ENCODE results near the gene ZFYVE28. TPM values are rescaled to one million over a fixed set of nuclear protein-coding genes. Genes with fewer than 3 reads are reported as not detected.

Gene ZFYVE28
- total RNA-seq, 2 donors from 2014 or later: 29.6 to 31.6 TPM

GRCh38 chr4:2390784-2391421 is 27.5 kb downstream of the ZFYVE28 start:
- no peak overlapping the region for H3K27ac ChIP-seq
- H3K4me1 ChIP-seq: no peaks in the 10 kb centered on the region
- intact Hi-C loops (cut with DNase I): no loop called here
- H3K9ac ChIP-seq (ENCODE audit: low read depth in 2 of 2, low read length in 2 of 2): no peak overlapping the region
- no peak for DNase-seq
- H3K36me3 ChIP-seq: no peaks in the 10 kb centered on the region
- H3K4me3 ChIP-seq: no peak overlapping the region
- no peaks in the 10 kb centered on the region for H3K27me3 ChIP-seq
- no peaks in the 10 kb centered on the region for H3K9me3 ChIP-seq
- no peak for TF ChIP-seq CTCF (IDR thresholded peaks at IDR 0.05)

- intact Hi-C loops (cut with DNase I): no loop called here
- H3K9me3 ChIP-seq: no peaks in the 10 kb centered on the region
- DNase-seq: no peak
- H3K27ac ChIP-seq: no peak overlapping the region
- TF ChIP-seq CTCF (IDR thresholded peaks at IDR 0.05): no peak
- H3K4me1 ChIP-seq: no peaks in the 10 kb centered on the region
- H3K4me3 ChIP-seq: no peak overlapping the region
- H3K27me3 ChIP-seq: no peaks in the 10 kb centered on the region
- H3K36me3 ChIP-seq: no peaks in the 10 kb centered on the region
- H3K9ac ChIP-seq (ENCODE audit: low read depth in 2 of 2, low read length in 2 of 2): no peak overlapping the region
Observed at GRCh38 chr4:2390146-2390545, 28.3 kb downstream of the ZFYVE28 start.

GRCh38 chr4:2389691-2390090 is 28.8 kb downstream of the ZFYVE28 start:
- Histone ChIP-seq H3K4me3 (no peak overlapping the region), H3K27me3 (no peaks in the 10 kb centered on the region), H3K27ac (no peak overlapping the region), H3K4me1 (no peaks in the 10 kb centered on the region), H3K9ac (ENCODE audit: low read depth in 2 of 2, low read length in 2 of 2) (no peak overlapping the region), H3K9me3 (no peaks in the 10 kb centered on the region), H3K36me3 (no peaks in the 10 kb centered on the region)
- no peak for DNase-seq
- intact Hi-C loops (cut with DNase I): no loop called here
- no peak for TF ChIP-seq CTCF (IDR thresholded peaks at IDR 0.05)

DNA sequence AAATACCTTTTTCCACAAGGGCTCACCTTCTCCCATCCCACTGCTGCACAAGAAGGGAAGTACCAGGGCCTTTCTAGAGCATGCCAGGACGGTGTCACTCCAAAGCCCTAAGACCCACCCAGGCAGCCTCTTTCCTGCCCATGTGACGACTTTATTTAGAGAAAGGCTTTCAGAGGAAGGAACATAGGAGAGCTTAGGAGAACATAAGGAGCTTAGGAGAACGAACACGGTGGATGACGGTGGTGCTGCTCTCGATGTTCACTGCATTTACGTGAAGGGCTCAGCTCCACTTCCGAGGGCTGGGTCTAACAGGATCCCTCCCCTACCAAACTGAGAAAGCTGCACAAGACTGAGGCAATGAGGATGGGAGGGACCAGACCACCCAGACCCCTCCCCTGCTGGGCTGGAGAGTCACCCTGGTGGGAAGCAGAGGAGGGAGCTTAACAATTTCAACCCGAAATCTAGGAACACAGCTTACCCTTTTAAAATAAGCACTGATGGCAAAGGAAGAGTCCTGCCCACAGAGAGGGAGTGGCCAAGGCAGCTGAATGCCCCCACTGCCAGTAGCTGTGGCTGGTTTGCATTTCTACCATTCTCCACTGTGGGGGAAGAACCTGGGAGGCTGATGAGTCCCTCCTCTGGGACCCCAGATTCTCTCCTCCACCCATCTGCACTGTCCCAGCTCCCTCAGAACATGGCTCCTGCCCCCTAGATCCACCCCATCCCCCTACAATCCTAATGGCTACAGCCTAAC is 29.8 kb downstream of the ZFYVE28 start:
- no peaks in the 10 kb centered on the region for H3K4me1 ChIP-seq
- H3K27me3 ChIP-seq: no peaks in the 10 kb centered on the region
- intact Hi-C loops (cut with DNase I): no loop called here
- no peaks in the 10 kb centered on the region for H3K9me3 ChIP-seq
- TF ChIP-seq CTCF (IDR thresholded peaks at IDR 0.05): no peak
- no peak overlapping the region for H3K9ac ChIP-seq (ENCODE audit: low read depth in 2 of 2, low read length in 2 of 2)
- no peak for DNase-seq
- H3K27ac ChIP-seq: no peak overlapping the region
- H3K36me3 ChIP-seq: no peaks in the 10 kb centered on the region
- no peak overlapping the region for H3K4me3 ChIP-seq

DNA sequence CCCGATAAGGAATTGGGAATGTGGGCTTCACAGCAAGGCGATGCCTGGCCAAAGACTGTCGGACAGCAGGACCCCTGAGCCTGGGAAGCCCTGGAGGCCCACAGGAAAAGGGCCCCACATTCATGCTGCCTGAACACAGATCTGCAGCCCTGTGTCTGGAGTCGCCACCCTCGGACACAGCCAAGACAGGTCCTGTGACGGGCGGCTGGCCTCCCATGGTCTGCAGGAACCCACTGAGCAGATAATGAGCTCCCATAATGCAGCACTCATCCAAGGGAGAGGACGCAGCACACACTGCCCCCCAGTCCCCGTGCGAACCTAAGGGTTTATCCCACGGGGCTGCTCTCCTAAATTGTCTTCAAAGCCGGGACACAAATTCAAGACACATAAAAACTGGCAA is 30.6 kb downstream of the ZFYVE28 start:
- H3K27me3 ChIP-seq: no peaks in the 10 kb centered on the region
- H3K4me1 ChIP-seq: no peaks in the 10 kb centered on the region
- H3K4me3 ChIP-seq: no peak overlapping the region
- no peak overlapping the region for H3K9ac ChIP-seq (ENCODE audit: low read depth in 2 of 2, low read length in 2 of 2)
- H3K9me3 ChIP-seq: no peaks in the 10 kb centered on the region
- intact Hi-C loops (cut with DNase I): no loop called here
- TF ChIP-seq CTCF (IDR thresholded peaks at IDR 0.05): no peak
- no peak overlapping the region for H3K27ac ChIP-seq
- no peaks in the 10 kb centered on the region for H3K36me3 ChIP-seq
- DNase-seq: no peak

All from colonic mucosa (tissue), 4 donors.